Upper lobe of left lung (tissue), 6 donors: ENCODE data around the gene TOGARAM2. TPM values are rescaled to one million over a fixed set of nuclear protein-coding genes. Genes with fewer than 3 reads are reported as not detected.

Experiments
- ATAC-seq, 2 donors: fragments of 200-7000 bp; cut with Tn5 transposase; one replicate each; pipeline ENCODE4 v1.9.1; 2022; ENCODE audit warnings: mild to moderate bottlenecking in 2 of 2, moderate library complexity in 2 of 2; ENCODE audit not compliant: low FRiP score in 2 of 2
- DNase-seq, 2 donors: peaks; one replicate each; pipeline ENCODE4 v3.0.0-alpha.2; 2019 to 2020
- H3K27ac ChIP-seq, 4 donors: fragments of 200-600 bp; sonication (generic); one replicate each; pipeline ENCODE4 v1.5.1; 2016 to 2019
- H3K27me3 ChIP-seq, 4 donors: fragments of 200-600 bp; sonication (generic); one replicate each; pipeline ENCODE4 v1.5.1; 2017 to 2019
- H3K36me3 ChIP-seq, 4 donors: fragments of 200-600 bp; sonication (generic); one replicate each; pipeline ENCODE4 v1.5.1; 2016 to 2019
- H3K4me1 ChIP-seq, 4 donors: fragments of 200-600 bp; sonication (generic); one replicate each; pipeline ENCODE4 v1.5.1; 2018 to 2019
- H3K4me3 ChIP-seq, 4 donors: fragments of 200-600 bp; sonication (generic); one replicate each; pipeline ENCODE4 v1.5.1; 2017 to 2019; ENCODE audit warnings: mild to moderate bottlenecking in 2 of 4, moderate library complexity in 1 of 4
- H3K9me3 ChIP-seq, 4 donors: fragments of 200-600 bp; sonication (generic); one replicate each; pipeline ENCODE4 v1.5.1; 2018 to 2019
- EP300 ChIP-seq, 4 donors: sonication (generic); formaldehyde crosslinking; IDR thresholded peaks; one replicate each; pipeline ENCODE4 v1.5.1; 2017; ENCODE audit warnings: antibody characterized with exemption in 4 of 4, control low read depth in 2 of 4
- POLR2A ChIP-seq, 4 donors: fragments of 450-650 bp; IDR thresholded peaks; one replicate each; pipeline ENCODE4 v1.5.1; 2016 to 2017; ENCODE audit warnings: antibody characterized with exemption in 4 of 4, mild to moderate bottlenecking in 2 of 4
- POLR2AphosphoS5 ChIP-seq, 2 donors: sonication (generic); formaldehyde crosslinking; IDR thresholded peaks; one replicate each; pipeline ENCODE4 v1.5.1; 2017; ENCODE audit warnings: antibody characterized with exemption in 2 of 2
- WGBS, 2 donors: methylation state at CpG; one replicate each; pipeline ENCODE4 v1.1.5; 2017 to 2018; 5-methylcytosine and 5-hydroxymethylcytosine counted together
- total RNA-seq, 6 donors: library from RNA; depleted of rRNA in 4 of 6; stranded (reverse); fragments of >200 nt in 4 of 6; gene quantifications; one replicate each; pipeline versions ENCODE4 v1.1.0 to v1.2.1, GENCODE V29; 2016 to 2021
- TF ChIP-seq, protein P1 (sequence below), 6 experiments: fragments of 450-650 bp in 4 of 6; fragments of 200-600 bp in 2 of 6; sonication (generic) in 2 of 6; IDR thresholded peaks; one replicate each; pipeline ENCODE4 v1.5.1; 2016 to 2019; ENCODE audit warnings: antibody characterized with exemption in 6 of 6
- donor health status: DM: no; HTN: no; CAD: no; lungs with moderate emphysema.
- donor health status: DM: no; HTN: yes; CAD: no; lungs with severe emphysema.

The TOGARAM2 gene
- total RNA-seq, 6 donors from 2014 or later, result 0.37 to 24.5 (median 10.9) TPM

DNA sequence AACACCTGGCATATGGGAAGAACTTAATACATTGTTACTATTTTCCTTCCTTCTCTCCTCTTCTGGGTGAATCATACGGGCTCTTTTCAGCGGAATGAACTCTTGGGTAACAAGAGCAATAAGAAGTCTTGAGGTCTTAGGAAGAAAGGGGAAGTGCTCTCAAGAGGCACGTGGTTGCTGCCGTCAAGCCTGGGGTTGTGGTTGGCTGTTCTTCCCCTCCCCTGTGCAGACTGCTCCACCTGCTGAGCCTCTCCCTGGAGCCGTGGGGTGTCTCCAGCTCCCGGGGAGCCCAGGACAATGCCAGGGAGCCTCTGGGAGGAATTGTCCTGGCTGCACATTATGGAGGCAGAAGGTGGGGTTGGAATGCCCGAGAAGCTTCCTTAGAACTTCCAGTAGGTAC, 19.4 kb downstream of the TOGARAM2 start:
- DNase-seq (peak in 1 of 2 donors; percentile 91), ATAC-seq (peak; percentile 78 to 88)
- Histone ChIP-seq H3K4me1 (peaks cover 0 to 14% (median 9%) of the 10 kb centered on the region in 4 donors), H3K4me3 (no peak overlapping the region), H3K9me3 (no peaks in the 10 kb centered on the region), H3K27ac (peak overlapping the region in 3 of 4 donors; percentile 51 to 72 (median 53)), H3K36me3 (no peaks in the 10 kb centered on the region), H3K27me3 (no peaks in the 10 kb centered on the region)
- TF ChIP-seq, protein P1, sequence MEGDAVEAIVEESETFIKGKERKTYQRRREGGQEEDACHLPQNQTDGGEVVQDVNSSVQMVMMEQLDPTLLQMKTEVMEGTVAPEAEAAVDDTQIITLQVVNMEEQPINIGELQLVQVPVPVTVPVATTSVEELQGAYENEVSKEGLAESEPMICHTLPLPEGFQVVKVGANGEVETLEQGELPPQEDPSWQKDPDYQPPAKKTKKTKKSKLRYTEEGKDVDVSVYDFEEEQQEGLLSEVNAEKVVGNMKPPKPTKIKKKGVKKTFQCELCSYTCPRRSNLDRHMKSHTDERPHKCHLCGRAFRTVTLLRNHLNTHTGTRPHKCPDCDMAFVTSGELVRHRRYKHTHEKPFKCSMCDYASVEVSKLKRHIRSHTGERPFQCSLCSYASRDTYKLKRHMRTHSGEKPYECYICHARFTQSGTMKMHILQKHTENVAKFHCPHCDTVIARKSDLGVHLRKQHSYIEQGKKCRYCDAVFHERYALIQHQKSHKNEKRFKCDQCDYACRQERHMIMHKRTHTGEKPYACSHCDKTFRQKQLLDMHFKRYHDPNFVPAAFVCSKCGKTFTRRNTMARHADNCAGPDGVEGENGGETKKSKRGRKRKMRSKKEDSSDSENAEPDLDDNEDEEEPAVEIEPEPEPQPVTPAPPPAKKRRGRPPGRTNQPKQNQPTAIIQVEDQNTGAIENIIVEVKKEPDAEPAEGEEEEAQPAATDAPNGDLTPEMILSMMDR (IDR thresholded peaks at IDR 0.05), result peak in 1 of 6 experiments; percentile 6
- TF ChIP-seq POLR2A (IDR thresholded peaks at IDR 0.05) (peak in 1 of 4 donors; percentile 46), EP300 (IDR thresholded peaks at IDR 0.05) (peak in 1 of 4 donors; percentile 12), POLR2AphosphoS5 (IDR thresholded peaks at IDR 0.05) (no peak)
- 20 to 48% methylated on average over 7 of the region's 7 CpGs for WGBS, 2 donors

GRCh38 chr2:29000956-29001355, 19.9 kb downstream of the TOGARAM2 start:
- no peak overlapping the region for H3K4me3 ChIP-seq
- H3K36me3 ChIP-seq, result no peaks in the 10 kb centered on the region
- H3K27me3 ChIP-seq, result no peaks in the 10 kb centered on the region
- ATAC-seq (peak in 1 of 2 donors; percentile 6), DNase-seq (peak in 1 of 2 donors; percentile 32)
- peak overlapping the region in 3 of 4 donors; percentile 41 to 53 (median 51) for H3K27ac ChIP-seq
- 50 to 67% methylated on average over 5 of the region's 5 CpGs for WGBS, 2 donors
- H3K9me3 ChIP-seq, result no peaks in the 10 kb centered on the region
- TF ChIP-seq POLR2A (IDR thresholded peaks at IDR 0.05), result no peak
- no peak for TF ChIP-seq POLR2AphosphoS5 (IDR thresholded peaks at IDR 0.05)
- TF ChIP-seq EP300 (IDR thresholded peaks at IDR 0.05), result no peak
- TF ChIP-seq, protein P1 (IDR thresholded peaks at IDR 0.05), result no peak
- peaks cover 0 to 14% (median 9%) of the 10 kb centered on the region in 4 donors for H3K4me1 ChIP-seq

DNA sequence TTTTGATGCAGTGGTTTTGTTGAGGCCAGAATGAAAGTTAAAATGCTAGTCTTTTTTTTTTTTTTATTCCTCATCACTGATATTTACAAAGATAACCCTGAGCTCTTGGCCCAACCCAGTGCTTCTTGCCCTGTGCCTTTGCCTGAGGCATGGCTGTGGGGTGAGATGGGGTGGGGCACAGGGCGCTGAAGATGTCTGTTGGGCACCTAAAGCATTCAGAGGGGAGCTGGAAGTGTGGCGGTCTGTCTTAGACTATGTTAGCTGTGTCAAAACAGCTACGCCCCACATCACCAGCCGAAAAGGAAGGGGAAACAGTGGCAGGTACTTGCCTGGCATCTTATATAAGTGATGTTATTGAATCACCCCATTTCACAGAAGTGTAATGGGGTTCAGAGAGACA, 20.7 kb downstream of the TOGARAM2 start:
- Histone ChIP-seq H3K27ac (no peak overlapping the region), H3K9me3 (no peaks in the 10 kb centered on the region), H3K4me1 (peaks cover 0 to 14% (median 9%) of the 10 kb centered on the region in 4 donors), H3K36me3 (no peaks in the 10 kb centered on the region), H3K27me3 (no peaks in the 10 kb centered on the region), H3K4me3 (no peak overlapping the region)
- WGBS, 2 donors, result 86 to 92% methylated on average over 4 of the region's 4 CpGs
- DNase-seq (no peak), ATAC-seq (no peak)
- TF ChIP-seq, protein P1 (IDR thresholded peaks at IDR 0.05), result no peak
- TF ChIP-seq EP300 (IDR thresholded peaks at IDR 0.05) (no peak), POLR2A (IDR thresholded peaks at IDR 0.05) (no peak), POLR2AphosphoS5 (IDR thresholded peaks at IDR 0.05) (no peak)

- Histone ChIP-seq H3K36me3 (no peaks in the 10 kb centered on the region), H3K27ac (no peak overlapping the region), H3K4me3 (no peak overlapping the region), H3K27me3 (no peaks in the 10 kb centered on the region), H3K4me1 (peaks cover 0 to 13% (median 5%) of the 10 kb centered on the region in 4 donors), H3K9me3 (no peaks in the 10 kb centered on the region)
- TF ChIP-seq EP300 (IDR thresholded peaks at IDR 0.05), result no peak
- TF ChIP-seq, protein P1 (IDR thresholded peaks at IDR 0.05), result no peak
- no peak for TF ChIP-seq POLR2AphosphoS5 (IDR thresholded peaks at IDR 0.05)
- TF ChIP-seq POLR2A (IDR thresholded peaks at IDR 0.05), result no peak
- DNase-seq (no peak), ATAC-seq (no peak)
- WGBS, 2 donors, result 13 to 100% methylated on average over 1 of the region's 1 CpG
These were observed 23.7 kb downstream of the TOGARAM2 start for GRCh38 chr2:29004755-29005154.

DNA sequence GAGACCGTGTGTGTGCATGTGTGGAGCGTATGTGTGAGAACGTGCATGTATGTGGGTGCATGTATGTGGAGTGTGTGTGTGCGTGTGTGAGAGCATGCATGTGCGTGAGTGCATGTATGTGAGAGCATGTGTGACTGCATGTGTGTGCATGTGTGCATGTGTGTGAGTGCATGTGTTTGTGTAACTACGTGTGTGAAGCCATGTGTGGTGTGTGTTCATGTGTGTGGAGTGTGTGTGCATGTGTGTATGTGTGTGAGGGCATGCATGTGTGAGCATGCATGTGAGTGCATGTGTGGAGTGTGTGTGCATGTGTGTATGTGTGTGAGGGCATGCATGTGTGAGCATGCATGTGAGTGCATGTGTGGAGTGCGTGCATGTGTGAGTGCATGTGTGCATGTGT, 24.2 kb downstream of the TOGARAM2 start:
- ATAC-seq, result no peak
- no peak overlapping the region for H3K27ac ChIP-seq
- 72 to 95% methylated on average over 7 of the region's 7 CpGs for WGBS, 2 donors
- peaks cover 0 to 10% (median 5%) of the 10 kb centered on the region in 4 donors for H3K4me1 ChIP-seq
- H3K36me3 ChIP-seq, result no peaks in the 10 kb centered on the region
- TF ChIP-seq, protein P1 (IDR thresholded peaks at IDR 0.05), result no peak
- no peak for DNase-seq
- no peaks in the 10 kb centered on the region for H3K27me3 ChIP-seq
- no peaks in the 10 kb centered on the region for H3K9me3 ChIP-seq
- no peak overlapping the region for H3K4me3 ChIP-seq
